ENCODE results near the gene SLC4A1.

GRCh38 chr17:44216173-44216572 is 51.8 kb downstream of the SLC4A1 start:
- TF ChIP-seq EZH2 (IDR thresholded peaks at IDR 0.05; ENCODE audit: insufficient read depth, poor library complexity, severe bottlenecking) (no peak), EZH2phosphoT487 (IDR thresholded peaks at IDR 0.05; ENCODE audit: insufficient read depth, low read depth) (no peak)
